NCI-H748 (cell line): ENCODE data around the gene WDR17.
A peak's percentile ranks its signal among the peaks of the same experiment; 100 is the strongest.

Source experiments
- DNase-seq: peaks from one replicate; lab custom pipeline; 2025; ENCODE audit not compliant: unreplicated experiment; lab: John Stamatoyannopoulos, UW

WDR17 gene

DNA sequence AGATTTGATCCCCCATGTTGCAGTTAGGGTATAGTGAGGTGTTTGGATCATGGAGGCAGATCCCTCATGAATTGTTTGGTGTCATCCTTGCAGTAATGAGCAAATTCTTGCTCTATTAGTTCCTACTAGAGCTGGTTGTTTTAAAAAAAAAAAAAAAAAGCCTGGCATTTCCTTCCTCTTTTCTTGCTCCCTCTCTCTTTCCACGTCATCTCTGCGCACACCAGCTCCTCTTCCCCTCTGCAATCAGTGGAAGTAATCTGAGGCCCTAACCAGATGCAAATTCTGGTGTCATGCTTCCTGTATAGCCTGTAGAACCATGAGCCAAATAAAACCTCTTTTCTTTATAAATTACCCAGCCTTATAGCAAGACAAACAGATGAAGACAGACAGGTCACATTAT, 24.5 kb downstream of the WDR17 start:
- no peak for DNase-seq

DNA sequence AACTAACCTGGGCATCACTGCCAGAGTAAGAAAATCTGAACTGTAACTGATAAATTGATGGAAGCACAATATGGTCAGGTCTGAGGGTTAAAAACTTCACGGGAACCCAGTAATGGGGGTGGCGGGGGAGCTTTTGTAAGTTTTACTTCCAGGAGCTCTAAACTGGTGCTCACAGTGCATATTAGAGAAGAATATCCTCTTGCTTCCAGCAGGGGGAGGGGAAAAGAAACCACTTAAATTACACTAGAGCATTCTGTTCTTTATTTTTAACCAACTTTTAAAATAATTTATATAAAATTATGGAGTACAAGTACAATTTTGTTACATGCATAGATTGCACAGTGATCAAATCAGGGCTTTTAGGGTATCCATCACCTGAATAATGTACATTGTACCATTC, 33.7 kb downstream of the WDR17 start:
- DNase-seq, result no peak

DNA sequence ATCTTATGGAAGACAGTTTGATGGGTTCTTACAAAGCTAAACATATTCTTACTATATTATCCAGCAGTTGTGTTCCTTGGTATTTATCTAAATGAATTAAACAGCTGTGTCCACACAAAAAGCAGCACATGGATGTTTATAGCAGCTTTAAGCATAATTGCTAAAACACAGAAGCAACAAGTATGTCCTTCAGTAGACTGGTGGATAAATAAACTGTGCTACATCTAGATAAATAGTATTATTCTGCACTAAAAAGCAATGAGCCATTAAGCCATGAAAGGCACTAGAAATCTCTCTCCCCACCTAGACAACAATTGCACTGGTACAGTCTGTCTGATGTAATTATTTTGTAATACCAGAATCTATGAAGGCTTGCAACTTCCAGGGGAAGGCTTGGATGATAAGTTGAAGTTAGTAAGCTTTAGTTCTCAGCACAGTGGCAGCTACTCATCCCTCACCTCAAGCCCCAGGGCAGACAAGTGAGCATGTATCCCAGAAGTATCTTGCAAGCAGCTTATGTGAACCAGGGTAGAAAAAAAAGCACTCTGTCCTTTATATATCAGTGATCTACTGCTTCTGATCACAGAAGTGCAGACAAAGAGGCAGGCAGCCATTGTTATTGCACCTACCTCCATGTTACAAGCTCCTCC, 36.9 kb downstream of the WDR17 start:
- peak; percentile 4 for DNase-seq

DNA sequence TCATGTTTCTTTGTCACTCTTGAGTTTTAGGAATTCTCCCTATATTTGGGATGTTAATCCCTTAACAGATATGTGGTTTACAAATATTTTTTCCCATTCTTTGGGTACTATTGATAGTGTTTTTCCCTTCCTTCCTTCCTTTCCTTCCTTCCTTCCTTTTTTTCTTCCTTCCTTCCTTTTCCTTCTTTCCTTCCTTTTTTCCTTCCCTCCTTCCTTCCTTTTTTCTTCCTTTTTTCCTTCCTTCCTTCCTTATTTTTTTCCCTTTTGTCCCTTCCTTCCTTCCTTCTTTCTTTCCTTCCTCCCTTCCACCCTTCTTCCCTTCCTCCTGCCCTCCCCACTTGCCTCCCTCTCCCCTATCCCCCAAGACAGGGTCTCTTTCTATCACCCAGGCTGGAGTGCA, 42.1 kb downstream of the WDR17 start:
- no peak for DNase-seq

DNA sequence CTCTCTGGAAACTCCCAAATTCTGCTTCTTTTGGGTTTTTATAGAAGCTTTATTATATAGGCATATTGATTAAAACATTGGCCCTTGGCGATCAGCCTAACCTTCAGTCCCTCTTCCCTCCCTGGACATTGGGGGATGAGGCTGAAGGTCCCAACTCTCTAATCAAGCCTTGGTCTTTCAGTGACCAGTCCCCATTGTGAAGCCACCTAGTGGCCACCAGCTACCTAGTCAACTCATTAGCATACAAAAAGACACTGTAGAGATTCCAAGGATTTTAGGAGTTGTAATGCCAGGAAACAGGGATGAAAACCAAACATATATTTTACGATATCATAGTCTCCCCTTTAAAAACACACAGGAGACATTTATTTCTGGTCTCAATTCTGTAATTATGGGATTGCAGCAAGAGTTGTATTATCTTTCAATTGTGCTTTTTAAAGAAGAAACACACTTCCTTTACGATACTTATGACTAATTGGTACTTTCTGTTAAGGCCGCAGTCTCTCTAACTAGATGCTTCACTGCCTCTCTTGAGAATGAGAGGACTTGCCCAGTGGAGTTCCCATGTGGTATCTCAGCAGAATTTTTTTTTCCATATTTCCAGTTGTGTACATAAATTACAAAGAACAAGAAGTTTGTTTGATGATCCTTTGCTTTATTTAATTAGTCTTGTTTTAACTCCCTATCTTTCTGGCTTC, 58.2 kb downstream of the WDR17 start:
- DNase-seq, result peak; percentile 28

DNA sequence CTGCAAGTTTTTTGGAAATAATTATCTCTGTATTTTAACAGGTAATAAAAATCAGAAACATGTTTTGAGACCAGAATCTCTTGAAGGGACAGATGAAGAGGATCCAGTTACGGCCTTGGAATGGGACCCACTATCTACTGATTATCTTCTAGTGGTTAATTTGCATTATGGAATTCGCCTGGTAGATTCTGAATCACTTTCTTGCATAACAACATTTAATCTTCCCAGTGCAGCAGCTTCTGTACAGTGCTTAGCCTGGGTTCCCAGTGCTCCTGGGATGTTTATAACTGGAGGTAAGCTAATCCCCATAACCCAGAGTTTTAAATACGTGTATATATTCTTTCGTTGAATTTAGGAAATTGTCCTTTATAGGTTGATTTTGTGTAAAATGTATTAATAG, 59.4 kb downstream of the WDR17 start:
- DNase-seq, result no peak

DNA sequence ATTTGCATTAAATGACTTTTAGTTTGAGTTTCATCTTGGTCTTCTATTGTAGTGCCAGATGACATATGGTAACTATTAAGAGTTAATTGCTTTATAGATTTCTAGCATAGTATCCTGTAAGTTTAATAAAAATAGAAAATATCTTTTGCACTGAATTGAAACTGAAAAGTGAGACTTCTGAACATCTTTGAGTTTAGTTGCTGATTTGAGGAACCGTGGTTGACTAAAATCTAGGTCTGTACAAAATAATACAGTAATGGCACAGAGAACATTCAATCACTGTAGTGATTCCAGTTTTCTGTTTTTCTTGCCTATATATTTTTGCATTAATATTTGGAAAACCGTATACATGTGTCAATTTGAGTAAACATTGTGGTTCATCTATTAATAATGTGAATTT, 69.0 kb downstream of the WDR17 start:
- DNase-seq, result no peak

DNA sequence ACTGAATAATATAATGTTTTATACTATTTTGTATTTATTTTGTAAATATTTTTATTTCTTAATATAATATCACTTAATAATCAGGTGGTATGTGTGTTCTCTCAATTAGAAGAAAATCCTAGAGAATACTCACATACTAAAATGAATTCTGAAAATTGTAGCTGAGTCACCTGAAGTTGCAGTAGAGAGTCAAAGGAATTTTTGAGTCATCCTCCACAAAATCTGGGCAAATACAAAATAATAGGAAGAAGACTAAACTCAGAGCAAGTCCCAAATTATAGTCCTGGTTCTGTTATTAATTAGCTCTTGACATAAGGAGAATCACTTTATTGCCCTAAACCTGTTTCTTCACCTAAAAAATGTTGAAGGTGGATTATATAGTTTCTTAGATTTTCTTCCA, 72.0 kb downstream of the WDR17 start:
- DNase-seq, result no peak

DNA sequence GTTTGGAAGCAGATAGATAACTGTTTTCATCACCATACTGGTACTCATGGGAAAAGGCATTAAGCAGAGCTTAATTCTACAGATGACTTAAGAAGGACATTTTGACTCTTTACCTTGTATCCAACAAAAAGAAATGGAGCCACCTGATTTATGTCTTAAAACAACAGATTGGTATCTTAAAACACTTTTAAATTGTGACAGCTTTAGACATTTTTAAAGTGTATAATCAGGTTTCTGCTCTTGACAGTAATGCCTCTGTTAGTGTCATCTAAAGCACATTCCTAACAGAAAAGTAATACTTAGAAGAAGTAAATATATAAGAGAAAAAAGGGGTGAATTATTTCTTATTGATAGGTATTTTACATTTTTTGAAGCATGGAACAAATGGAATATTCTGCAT, 73.9 kb downstream of the WDR17 start:
- no peak for DNase-seq

DNA sequence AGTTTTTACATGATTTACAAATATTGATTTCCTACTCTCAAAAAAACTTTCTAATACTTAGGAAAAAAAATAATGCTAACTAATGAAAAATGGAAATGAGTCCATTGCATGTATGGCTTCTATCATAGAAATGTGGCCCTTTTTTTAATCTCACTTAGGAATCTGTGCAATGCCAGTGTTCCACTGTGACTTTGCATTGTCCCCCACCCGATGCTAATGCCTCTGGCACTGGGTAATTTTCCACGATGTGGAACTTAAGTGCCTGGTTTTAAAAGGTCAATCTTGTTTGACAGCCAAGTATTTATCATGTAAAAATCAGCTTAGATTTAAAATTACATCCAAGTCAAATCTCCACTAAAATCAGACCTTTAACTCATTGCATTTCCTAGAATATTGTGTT, 76.6 kb downstream of the WDR17 start:
- no peak for DNase-seq

DNA sequence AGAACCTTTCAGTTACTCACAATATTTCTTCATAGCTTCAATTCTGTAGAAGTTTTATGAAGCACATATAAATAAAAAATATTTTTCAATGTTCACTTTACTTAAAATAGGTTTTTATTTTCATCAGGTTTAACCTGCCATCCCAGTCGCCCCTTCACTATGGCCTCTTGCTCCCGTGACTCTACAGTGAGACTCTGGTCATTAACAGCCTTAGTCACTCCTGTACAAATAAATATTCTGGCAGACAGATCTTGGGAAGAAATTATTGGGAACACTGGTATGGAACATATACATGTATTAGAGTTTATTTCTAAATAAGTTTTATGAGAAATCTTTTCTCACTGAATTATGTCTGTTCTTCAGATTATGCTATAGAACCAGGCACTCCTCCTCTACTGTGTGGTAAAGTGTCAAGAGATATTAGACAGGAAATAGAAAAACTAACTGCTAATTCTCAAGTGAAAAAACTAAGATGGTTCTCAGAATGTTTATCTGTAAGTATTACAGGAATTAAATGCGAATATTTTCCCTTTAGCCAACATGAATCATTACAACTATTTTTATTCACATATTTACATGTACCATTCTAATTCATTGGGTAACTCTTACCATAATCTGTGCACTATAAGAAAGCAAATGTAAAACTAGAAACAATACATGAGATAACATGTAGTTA, 84.2 kb downstream of the WDR17 start:
- DNase-seq, result no peak

DNA sequence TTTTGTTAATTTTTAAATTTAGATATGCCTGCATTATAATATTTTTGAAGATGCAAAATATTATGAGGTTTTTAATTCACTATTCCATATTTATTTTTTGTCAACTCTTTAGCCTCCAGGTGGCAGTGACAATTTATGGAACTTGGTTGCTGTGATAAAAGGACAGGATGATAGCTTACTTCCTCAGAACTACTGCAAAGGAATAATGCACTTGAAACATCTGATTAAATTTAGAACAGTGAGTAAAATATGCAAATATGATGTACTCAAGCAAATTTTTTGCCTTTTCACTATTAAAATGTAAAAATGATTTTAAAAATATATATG, 84.7 kb downstream of the WDR17 start:
- peak; percentile 11 for DNase-seq

DNA sequence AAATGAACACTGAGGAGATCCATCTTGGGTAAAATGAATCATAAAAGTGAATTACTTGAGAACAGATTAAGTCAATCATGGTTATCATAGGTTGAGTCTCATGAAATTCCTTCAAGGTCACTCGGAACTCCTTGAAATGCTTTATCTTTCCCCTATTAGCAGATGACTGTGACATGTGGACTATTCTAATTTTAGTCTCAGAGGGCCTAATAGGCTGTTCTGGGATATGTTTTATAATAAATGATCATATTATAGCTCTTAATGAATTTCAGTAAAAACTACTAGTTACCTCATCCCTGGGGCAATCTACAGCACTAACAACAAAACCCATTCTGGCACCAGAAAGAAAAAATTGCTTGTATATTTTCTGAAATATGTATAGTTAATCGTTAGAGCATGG, 85.1 kb downstream of the WDR17 start:
- no peak for DNase-seq

DNA sequence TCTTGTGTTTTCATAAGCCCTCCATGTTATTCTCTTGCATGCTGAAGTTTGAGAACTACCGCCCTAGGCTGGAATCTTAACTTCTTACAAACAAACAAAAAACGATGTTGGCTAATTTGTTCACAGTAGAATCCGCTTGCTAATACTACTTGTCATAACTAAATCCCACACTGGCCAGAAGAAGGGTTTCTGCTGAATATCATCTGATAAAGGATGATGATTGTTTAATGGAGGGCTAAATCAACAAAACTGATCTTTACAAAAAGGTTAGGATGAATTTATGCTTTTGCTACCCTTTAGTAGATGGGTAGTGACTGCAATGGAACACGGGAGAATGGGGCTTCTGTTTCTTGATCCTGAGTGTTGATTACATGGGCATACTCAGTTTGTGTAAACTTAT, 87.5 kb downstream of the WDR17 start:
- DNase-seq, result no peak

DNA sequence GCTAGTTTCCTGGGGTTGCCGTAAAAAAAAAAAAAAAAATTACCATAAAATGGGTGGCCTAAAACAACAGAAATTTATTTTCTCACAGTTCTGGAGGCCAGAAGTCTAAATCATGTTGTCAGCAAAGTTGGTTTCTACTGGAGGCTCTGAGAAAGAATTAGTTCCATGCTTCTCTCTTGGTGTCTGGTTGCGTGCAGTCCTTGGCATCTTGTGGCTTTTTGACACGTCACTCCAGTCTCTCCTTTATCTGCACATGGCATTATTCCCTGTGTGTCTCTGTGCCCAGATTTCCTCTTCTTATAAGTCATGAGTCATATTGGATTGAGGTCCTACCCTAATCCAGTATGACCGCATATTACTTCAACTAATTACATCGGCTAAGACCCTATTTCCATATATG, 91.0 kb downstream of the WDR17 start:
- no peak for DNase-seq

DNA sequence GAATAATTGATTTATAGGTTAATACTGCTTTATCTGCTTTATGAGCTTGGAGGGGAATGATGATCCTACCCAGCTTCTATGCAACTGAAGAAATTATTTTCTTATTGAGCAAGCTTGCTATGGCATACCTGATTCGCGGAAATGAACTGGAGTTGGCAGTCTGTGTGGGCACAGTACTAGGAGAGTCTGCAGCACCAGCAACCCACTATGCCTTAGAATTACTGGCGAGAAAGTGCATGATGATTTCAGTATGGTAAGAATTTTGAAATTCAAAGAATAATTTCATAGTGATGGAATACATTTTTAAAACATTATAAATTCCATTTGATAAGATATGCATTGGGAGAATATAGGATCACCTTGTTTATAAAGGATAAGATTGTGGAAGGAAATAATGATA, 97.4 kb downstream of the WDR17 start:
- no peak for DNase-seq

DNA sequence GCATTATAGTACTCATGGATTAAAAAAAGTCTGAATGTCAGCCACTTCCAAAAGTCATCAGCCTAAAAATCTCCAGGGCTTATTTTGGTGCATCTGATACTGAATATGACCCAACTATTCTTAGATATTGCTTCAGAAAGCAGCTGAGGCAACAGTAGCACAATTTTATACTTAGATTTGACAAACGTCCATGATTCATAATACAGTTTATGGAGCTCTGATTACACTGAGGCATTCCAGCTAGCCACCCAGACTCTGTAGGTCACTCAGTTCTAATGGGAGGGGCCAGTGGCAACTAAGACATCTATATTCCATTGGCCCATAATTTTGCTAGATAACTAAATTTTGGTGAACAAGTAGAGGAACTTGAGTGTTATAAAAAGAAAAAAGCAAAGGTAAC, 119.4 kb downstream of the WDR17 start:
- DNase-seq, result no peak

DNA sequence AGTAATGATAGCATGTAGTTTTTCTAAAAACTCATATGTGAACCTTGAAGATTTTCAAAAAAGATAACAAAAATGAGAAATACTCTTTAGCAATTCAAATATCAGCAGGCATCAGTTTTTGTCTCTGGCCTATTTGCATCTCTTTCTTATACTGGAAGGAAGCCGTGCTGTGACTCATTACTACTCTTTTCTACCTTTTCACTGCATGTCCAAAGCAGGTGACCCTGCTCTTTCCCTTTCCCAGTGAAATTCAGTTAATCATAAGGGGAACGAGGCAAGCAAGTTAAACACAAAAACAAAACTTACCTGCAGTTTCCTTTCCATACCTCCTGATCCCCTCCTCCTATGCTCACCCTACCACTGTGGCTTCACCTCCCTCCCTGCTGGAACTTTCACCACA, 120.4 kb downstream of the WDR17 start:
- DNase-seq, result no peak

DNA sequence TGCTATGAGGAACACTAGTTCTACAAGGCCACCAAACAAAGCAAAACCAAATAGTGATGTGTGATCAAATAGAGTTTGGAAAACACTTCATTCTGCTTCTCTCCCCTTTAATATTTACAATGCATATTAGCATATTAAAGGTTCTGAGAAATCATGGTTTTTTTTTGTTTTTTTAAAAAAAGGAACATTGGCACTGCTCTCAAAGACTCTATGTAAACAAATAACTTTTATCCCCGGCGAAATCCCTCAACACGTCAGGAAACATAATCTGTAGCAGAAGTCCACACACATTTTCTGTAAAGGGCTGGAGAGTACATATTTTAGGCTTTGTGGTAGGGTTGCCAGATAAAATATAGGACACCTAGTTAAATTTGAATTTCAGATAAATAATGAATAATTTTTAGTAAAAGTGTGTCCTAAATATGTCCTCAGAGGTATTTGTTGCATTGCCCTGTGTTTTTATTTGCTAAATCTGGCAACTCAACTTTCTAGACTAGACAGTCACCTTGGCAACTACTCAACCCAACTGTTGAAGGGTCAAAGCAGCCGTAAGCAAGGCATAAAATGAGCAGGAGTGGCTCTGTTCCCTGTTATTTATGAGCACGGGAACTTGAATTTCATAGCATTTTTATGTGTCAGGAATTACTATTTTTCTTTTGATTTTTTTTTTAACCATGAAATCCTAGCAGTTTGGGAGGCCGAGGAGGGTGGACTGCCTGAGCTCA, 121.2 kb downstream of the WDR17 start:
- DNase-seq, result peak; percentile 28

DNA sequence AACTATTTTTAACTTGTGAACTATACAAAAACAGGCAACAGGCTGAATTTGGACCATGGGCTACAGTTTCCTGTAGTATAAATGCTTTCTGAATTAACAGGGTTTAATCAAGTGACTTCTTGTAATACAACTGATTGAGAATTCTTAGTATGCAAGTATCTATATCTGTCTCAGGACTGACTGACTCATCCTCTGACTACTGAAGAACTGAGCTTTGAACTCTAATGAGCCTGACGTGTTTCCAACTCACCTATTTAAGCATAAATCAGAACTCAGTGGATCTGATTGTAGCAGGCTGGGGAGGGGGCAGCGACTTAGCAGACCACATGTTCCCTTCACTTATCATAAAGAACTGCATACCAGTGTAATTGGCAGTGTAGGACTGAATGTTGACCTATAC, 122.0 kb downstream of the WDR17 start:
- no peak for DNase-seq

DNA sequence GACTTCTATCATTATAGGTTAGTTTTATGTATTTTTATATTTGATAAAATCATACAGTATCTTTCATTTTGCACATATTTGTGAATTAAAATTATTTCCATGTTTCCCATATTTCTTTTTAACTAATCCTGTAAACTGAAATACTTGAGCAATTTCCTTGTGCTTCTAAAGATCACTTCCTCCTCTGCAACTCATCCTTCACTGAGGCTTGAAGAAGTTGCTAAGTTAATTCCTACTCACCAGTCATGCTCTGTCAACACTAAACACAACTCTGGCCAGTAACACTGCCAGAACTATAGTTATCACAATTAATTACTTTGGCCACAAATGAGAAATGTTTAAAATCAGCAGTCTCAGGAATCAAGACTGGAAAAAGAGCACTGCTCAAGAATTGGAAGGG, 123.0 kb downstream of the WDR17 start:
- no peak for DNase-seq
